ENCODE measurements around the gene ACHE. TPM values are rescaled to one million over a fixed set of nuclear protein-coding genes. Genes with fewer than 3 reads are reported as not detected.
"Not testable (repeated sequence)": the region's sequence is repeated elsewhere in the genome, so short reads cannot be mapped to it uniquely, and the experiment has no call there.

ACHE gene
- total and polyA plus RNA-seq, 2 donors (not counting 1 experiment from before 2014, with no cell fraction given): under 0.01 to 0.07 TPM

DNA sequence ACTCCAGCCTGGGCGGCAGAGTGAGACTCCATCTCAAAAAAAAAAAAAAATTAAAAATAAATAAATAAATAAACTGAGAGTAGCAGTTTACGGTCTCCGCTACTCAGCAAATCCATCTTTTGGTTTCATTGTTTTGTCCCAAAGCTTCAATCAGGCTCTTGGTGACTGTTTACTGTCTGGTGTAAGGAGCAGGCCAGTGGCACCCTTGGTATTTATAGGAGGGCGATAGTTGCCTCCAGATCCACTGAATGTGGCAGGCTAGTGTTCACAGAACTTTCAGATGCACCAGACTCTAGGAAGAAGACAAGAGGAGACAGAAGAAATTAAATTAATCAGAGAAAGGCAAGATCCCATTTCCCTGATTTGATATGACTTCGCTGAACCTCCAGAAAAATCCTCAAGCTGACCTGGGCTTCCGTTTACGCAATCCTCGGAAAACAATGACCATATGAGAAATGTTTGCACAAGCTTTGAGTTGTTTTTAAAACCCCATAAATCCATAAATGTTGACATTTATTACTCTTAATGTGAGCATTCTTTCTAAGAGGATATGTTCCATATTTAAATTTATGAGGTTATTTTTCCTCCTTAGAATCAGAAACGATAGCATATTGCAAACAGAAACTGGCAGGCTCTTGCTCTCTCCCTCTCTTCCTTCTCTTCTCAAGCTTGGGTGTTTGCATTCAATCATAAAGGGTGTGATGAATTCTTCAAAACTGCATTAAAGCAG is 46.5 kb upstream of the ACHE start:
- no peaks in the 10 kb centered on the region for H3K79me2 ChIP-seq (ENCODE audit: control insufficient read depth, insufficient read depth, low read length)
- TF ChIP-seq, protein P1, sequence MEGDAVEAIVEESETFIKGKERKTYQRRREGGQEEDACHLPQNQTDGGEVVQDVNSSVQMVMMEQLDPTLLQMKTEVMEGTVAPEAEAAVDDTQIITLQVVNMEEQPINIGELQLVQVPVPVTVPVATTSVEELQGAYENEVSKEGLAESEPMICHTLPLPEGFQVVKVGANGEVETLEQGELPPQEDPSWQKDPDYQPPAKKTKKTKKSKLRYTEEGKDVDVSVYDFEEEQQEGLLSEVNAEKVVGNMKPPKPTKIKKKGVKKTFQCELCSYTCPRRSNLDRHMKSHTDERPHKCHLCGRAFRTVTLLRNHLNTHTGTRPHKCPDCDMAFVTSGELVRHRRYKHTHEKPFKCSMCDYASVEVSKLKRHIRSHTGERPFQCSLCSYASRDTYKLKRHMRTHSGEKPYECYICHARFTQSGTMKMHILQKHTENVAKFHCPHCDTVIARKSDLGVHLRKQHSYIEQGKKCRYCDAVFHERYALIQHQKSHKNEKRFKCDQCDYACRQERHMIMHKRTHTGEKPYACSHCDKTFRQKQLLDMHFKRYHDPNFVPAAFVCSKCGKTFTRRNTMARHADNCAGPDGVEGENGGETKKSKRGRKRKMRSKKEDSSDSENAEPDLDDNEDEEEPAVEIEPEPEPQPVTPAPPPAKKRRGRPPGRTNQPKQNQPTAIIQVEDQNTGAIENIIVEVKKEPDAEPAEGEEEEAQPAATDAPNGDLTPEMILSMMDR (conservative IDR thresholded peaks at IDR 0.05 in 1 of 2, IDR thresholded peaks at IDR 0.05 in 1 of 2; ENCODE audit: low read depth in 1 of 2, low read length in 2 of 2): no peak
- TF ChIP-seq EZH2 (IDR thresholded peaks at IDR 0.05; ENCODE audit: low read length, missing control alignments): no peak
- peaks cover 2% of the 10 kb centered on the region for H3K4me1 ChIP-seq (ENCODE audit: control insufficient read depth, extremely low read depth, insufficient read depth, low read length)
- H3K36me3 ChIP-seq (ENCODE audit: control insufficient read depth, insufficient read depth, low read length): no peaks in the 10 kb centered on the region
- no peaks in the 10 kb centered on the region for H4K20me1 ChIP-seq (ENCODE audit: control insufficient read depth, extremely low read depth, insufficient read depth, low read length)
- no peak overlapping the region for H3K9ac ChIP-seq (ENCODE audit: insufficient read depth, low read length)
- peak overlapping the region; percentile 25 for H3K4me2 ChIP-seq (ENCODE audit: extremely low read depth, insufficient read depth, low read length)
- H3K9me3 ChIP-seq (ENCODE audit: control insufficient read depth, insufficient read depth, low read depth, low read length): no peaks in the 10 kb centered on the region
- H2AFZ ChIP-seq (ENCODE audit: low read length): no peak overlapping the region
- no peak overlapping the region for H3K4me3 ChIP-seq (replicated peaks in 1 of 4; ENCODE audit: control extremely low read depth in 1 of 4, insufficient read depth in 1 of 4, low read depth in 3 of 4, low read length in 4 of 4)
- H3K27me3 ChIP-seq (ENCODE audit: control insufficient read depth, insufficient read depth, low read length): no peaks in the 10 kb centered on the region
- H3K27ac ChIP-seq (ENCODE audit: insufficient read depth, low read length): no peak overlapping the region
- DNase-seq (ENCODE audit: low read depth in 2 of 2): peak in 1 of 2 donors; percentile 44

DNA sequence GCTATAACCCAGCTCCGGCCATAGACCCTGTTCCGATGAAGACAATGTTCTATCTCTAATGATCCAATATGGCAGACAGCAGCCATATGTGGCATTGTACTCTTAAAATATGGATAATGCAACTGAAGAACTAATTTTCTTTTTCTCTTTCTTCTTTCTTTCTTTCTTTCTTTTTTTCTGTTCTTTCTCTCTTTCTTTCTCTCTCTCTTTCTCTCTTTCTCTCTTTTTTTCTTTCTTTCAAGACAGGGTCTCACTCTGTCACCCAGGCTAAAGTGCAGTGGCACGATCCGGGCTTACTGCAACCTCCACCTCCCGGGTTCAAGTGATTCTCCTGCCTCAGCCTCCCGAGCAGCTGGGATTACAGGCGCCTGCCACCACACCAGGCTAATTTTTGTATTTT is 40.5 kb upstream of the ACHE start:
- H3K4me1 ChIP-seq (ENCODE audit: control insufficient read depth, extremely low read depth, insufficient read depth, low read length); H3K79me2 ChIP-seq (ENCODE audit: control insufficient read depth, insufficient read depth, low read length); H4K20me1 ChIP-seq (ENCODE audit: control insufficient read depth, extremely low read depth, insufficient read depth, low read length); H3K9me3 ChIP-seq (ENCODE audit: control insufficient read depth, insufficient read depth, low read depth, low read length); H3K9ac ChIP-seq (ENCODE audit: insufficient read depth, low read length); H2AFZ ChIP-seq (ENCODE audit: low read length); DNase-seq (ENCODE audit: low read depth in 2 of 2); H3K36me3 ChIP-seq (ENCODE audit: control insufficient read depth, insufficient read depth, low read length); H3K4me3 ChIP-seq (replicated peaks in 1 of 4; ENCODE audit: control extremely low read depth in 1 of 4, insufficient read depth in 1 of 4, low read depth in 3 of 4, low read length in 4 of 4); H3K4me2 ChIP-seq (ENCODE audit: extremely low read depth, insufficient read depth, low read length); H3K27ac ChIP-seq (ENCODE audit: insufficient read depth, low read length); H3K27me3 ChIP-seq (ENCODE audit: control insufficient read depth, insufficient read depth, low read length): not testable (repeated sequence)

DNA sequence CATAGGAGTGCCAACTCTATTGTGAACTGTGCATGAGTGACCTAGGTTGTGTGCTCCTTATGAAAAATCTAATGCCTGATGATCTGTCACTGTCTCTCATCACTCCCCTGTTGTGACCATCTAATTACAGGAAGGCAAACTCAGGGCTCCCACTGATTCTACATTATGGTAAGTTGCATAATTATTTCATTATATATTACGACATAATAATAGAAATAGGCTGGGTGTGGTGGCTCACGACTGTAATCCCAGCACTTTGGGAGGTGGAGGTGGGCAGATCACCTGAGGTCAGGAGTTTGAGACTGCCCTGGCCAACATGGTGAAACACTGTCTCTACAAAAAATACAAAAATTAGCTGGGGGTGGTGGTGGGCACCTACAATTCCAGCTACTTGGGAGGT is 39.7 kb upstream of the ACHE start:
- H3K4me3 ChIP-seq (replicated peaks in 1 of 4; ENCODE audit: control extremely low read depth in 1 of 4, insufficient read depth in 1 of 4, low read depth in 3 of 4, low read length in 4 of 4); H3K36me3 ChIP-seq (ENCODE audit: control insufficient read depth, insufficient read depth, low read length); H3K9me3 ChIP-seq (ENCODE audit: control insufficient read depth, insufficient read depth, low read depth, low read length); H4K20me1 ChIP-seq (ENCODE audit: control insufficient read depth, extremely low read depth, insufficient read depth, low read length); DNase-seq (ENCODE audit: low read depth in 2 of 2); H3K4me2 ChIP-seq (ENCODE audit: extremely low read depth, insufficient read depth, low read length); H3K4me1 ChIP-seq (ENCODE audit: control insufficient read depth, extremely low read depth, insufficient read depth, low read length); H3K9ac ChIP-seq (ENCODE audit: insufficient read depth, low read length); H2AFZ ChIP-seq (ENCODE audit: low read length); H3K27me3 ChIP-seq (ENCODE audit: control insufficient read depth, insufficient read depth, low read length); H3K79me2 ChIP-seq (ENCODE audit: control insufficient read depth, insufficient read depth, low read length); H3K27ac ChIP-seq (ENCODE audit: insufficient read depth, low read length): not testable (repeated sequence)

DNA sequence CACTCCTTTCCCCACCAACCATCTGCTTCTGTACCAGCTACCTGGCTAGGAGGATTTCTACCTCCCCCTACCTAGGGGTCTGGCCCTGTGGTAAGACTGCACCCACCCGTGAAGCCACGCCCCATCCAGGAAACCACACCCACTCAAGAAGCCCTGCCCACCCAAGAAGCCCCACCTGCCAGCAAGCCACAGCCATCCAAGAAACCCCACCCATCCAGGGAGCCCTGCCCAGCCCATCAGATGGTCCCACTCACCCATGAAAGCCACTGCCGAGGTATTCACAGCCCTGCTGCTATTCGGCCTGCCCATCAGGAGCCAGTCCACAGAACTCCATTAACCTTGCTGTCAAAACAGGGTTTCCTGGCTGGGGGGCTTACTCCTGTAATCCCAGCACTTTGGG is 38.0 kb upstream of the ACHE start:
- Histone ChIP-seq H3K9me3 (ENCODE audit: control insufficient read depth, insufficient read depth, low read depth, low read length) (no peaks in the 10 kb centered on the region), H3K27ac (ENCODE audit: insufficient read depth, low read length) (no peak overlapping the region), H4K20me1 (ENCODE audit: control insufficient read depth, extremely low read depth, insufficient read depth, low read length) (no peaks in the 10 kb centered on the region), H2AFZ (ENCODE audit: low read length) (no peak overlapping the region), H3K36me3 (ENCODE audit: control insufficient read depth, insufficient read depth, low read length) (no peaks in the 10 kb centered on the region), H3K4me2 (ENCODE audit: extremely low read depth, insufficient read depth, low read length) (no peak overlapping the region), H3K9ac (ENCODE audit: insufficient read depth, low read length) (no peak overlapping the region), H3K27me3 (ENCODE audit: control insufficient read depth, insufficient read depth, low read length) (no peaks in the 10 kb centered on the region), H3K4me3 (replicated peaks in 1 of 4; ENCODE audit: control extremely low read depth in 1 of 4, insufficient read depth in 1 of 4, low read depth in 3 of 4, low read length in 4 of 4) (no peak overlapping the region), H3K79me2 (ENCODE audit: control insufficient read depth, insufficient read depth, low read length) (no peaks in the 10 kb centered on the region), H3K4me1 (ENCODE audit: control insufficient read depth, extremely low read depth, insufficient read depth, low read length) (no peaks in the 10 kb centered on the region)
- TF ChIP-seq, protein P1 (conservative IDR thresholded peaks at IDR 0.05 in 1 of 2, IDR thresholded peaks at IDR 0.05 in 1 of 2; ENCODE audit: low read depth in 1 of 2, low read length in 2 of 2): no peak
- no peak for TF ChIP-seq EZH2 (IDR thresholded peaks at IDR 0.05; ENCODE audit: low read length, missing control alignments)
- DNase-seq (ENCODE audit: low read depth in 2 of 2): no peak
